H1 (cell line): ENCODE measurements around the gene CRCP. TPM values are rescaled to one million over a fixed set of nuclear protein-coding genes. Genes with fewer than 3 reads are reported as not detected.

ENCODE experiments used
- CTCF ChIA-PET: fragments of 300-600 bp; sonication (Branson Sonifier 250); formaldehyde crosslinking; loops from one replicate; lab custom pipeline; 2021; ENCODE audit not compliant: partially characterized antibody; lab: Charles Lee
- POLR2A ChIA-PET: fragments of 300-600 bp; sonication (Branson Sonifier 250); formaldehyde crosslinking; loops from one replicate; lab custom pipeline; 2021; ENCODE audit warnings: inconsistent platforms; ENCODE audit not compliant: partially characterized antibody; lab: Charles Lee
- DNase-seq, 2 experiments: peaks; one replicate each; pipeline versions ENCODE4 v3.0.0 to v3.0.0-alpha.2; 2010 to 2022; ENCODE audit warnings: low spot score in 2 of 2, low read depth in 1 of 2, mixed read lengths in 1 of 2
- FAIRE-seq: peaks from 2 replicates; lab custom pipeline; 2011; peaks lifted over from hg19 to GRCh38; lab: Jason Lieb, UNC
- H2AFZ ChIP-seq: 2 replicates; pipeline ENCODE4 v1.8.1; 2012; ENCODE audit warnings: low read length, inconsistent platforms
- H2AK5ac ChIP-seq: 2 replicates; pipeline ENCODE4 v1.6.1; 2013; ENCODE audit warnings: low read depth, low read length
- H2BK120ac ChIP-seq: replicated peaks from 2 replicates; pipeline ENCODE3; 2013; ENCODE audit warnings: low read depth, low read length, inconsistent platforms
- H2BK12ac ChIP-seq: 2 replicates; pipeline ENCODE4 v1.6.1; 2013; ENCODE audit warnings: low read depth, low read length
- H2BK15ac ChIP-seq: 2 replicates; pipeline ENCODE4 v1.6.1; 2013; ENCODE audit warnings: low read length
- H2BK20ac ChIP-seq: 2 replicates; pipeline ENCODE4 v1.6.1; 2013; ENCODE audit warnings: low read length
- H2BK5ac ChIP-seq: 2 replicates; pipeline ENCODE4 v1.6.1; 2013; ENCODE audit warnings: low read depth, low read length
- H3K14ac ChIP-seq: 2 replicates; pipeline ENCODE4 v1.6.1; 2013; ENCODE audit warnings: inconsistent platforms; ENCODE audit not compliant: insufficient read length
- H3K18ac ChIP-seq: 2 replicates; pipeline ENCODE4 v1.6.1; 2013; ENCODE audit warnings: low read length; ENCODE audit errors: extremely low read depth
- H3K23ac ChIP-seq: 2 replicates; pipeline ENCODE4 v1.6.1; 2013; ENCODE audit warnings: inconsistent platforms; ENCODE audit not compliant: insufficient read length
- H3K23me2 ChIP-seq: 2 replicates; pipeline ENCODE4 v1.6.1; 2013; ENCODE audit warnings: low read depth, low read length
- H3K27ac ChIP-seq: 2 replicates; pipeline ENCODE4 v1.6.1; 2011; ENCODE audit warnings: low read depth, low read length, inconsistent platforms
- H3K27me3 ChIP-seq, 4 experiments: replicated peaks in 1 of 4; 1 replicate in 1 of 4; 2 replicates in 3 of 4; pipeline versions ENCODE4 v1.6.1 to v1.8.1; 2011 to 2013; ENCODE audit warnings: low read length in 3 of 4, mild to moderate bottlenecking in 3 of 4, inconsistent platforms in 2 of 4, mixed read lengths in 2 of 4, moderate library complexity in 1 of 4; ENCODE audit not compliant: control insufficient read depth in 3 of 4, insufficient read depth in 3 of 4; ENCODE audit errors: extremely low read depth in 1 of 4
- H3K36me3 ChIP-seq, 4 experiments: 2 replicates each; pipeline versions ENCODE4 v1.6.1 to v1.8.1; 2011 to 2013; ENCODE audit warnings: mild to moderate bottlenecking in 4 of 4, low read length in 3 of 4, moderate library complexity in 2 of 4, control low read depth in 1 of 4, inconsistent platforms in 1 of 4; ENCODE audit not compliant: insufficient read depth in 4 of 4, control insufficient read depth in 2 of 4
- H3K4ac ChIP-seq: replicated peaks from 2 replicates; pipeline ENCODE3; 2013; ENCODE audit warnings: low read length, low read depth, mixed read lengths, inconsistent platforms; ENCODE audit not compliant: insufficient read length
- H3K4me1 ChIP-seq, 4 experiments: replicated peaks in 1 of 4; 1 replicate in 1 of 4; 2 replicates in 3 of 4; pipeline versions ENCODE4 v1.6.1 to v1.8.1; 2011 to 2013; ENCODE audit warnings: low read length in 3 of 4, inconsistent platforms in 2 of 4, mixed read lengths in 1 of 4; ENCODE audit not compliant: insufficient read depth in 4 of 4, control insufficient read depth in 3 of 4
- H3K4me2 ChIP-seq, 2 experiments: 2 replicates each; pipeline versions ENCODE4 v1.6.1 to v1.8.1; 2011 to 2013; ENCODE audit warnings: low read depth in 2 of 2, low read length in 2 of 2, control low read depth in 1 of 2, inconsistent platforms in 1 of 2, mild to moderate bottlenecking in 1 of 2; ENCODE audit not compliant: insufficient read depth in 1 of 2
- H3K4me3 ChIP-seq, 4 experiments: fragments of 200-600, 300-600 bp in 1 of 4; sonication (generic), shearing (Covaris generic), sonication (Bioruptor Twin) in 1 of 4; 2 replicates each; pipeline versions ENCODE4 v1.5.1 to v1.8.1; 2011 to 2016; ENCODE audit warnings: low read length in 4 of 4, low read depth in 3 of 4, control low read depth in 2 of 4, inconsistent platforms in 2 of 4, mild to moderate bottlenecking in 2 of 4, mixed read lengths in 1 of 4, moderate library complexity in 1 of 4; ENCODE audit not compliant: insufficient read depth in 2 of 4; ENCODE audit errors: extremely low read depth in 1 of 4
- H3K56ac ChIP-seq: replicated peaks from 2 replicates; pipeline ENCODE3; 2013; ENCODE audit warnings: low read depth, mild to moderate bottlenecking, mixed read lengths, low read length, inconsistent platforms; ENCODE audit not compliant: insufficient read length
- H3K79me1 ChIP-seq: 2 replicates; pipeline ENCODE4 v1.6.1; 2013; ENCODE audit warnings: low read depth, low read length, control low read depth
- H3K79me2 ChIP-seq, 2 experiments: 2 replicates each; pipeline versions ENCODE4 v1.6.1 to v1.8.1; 2012 to 2013; ENCODE audit warnings: low read length in 2 of 2, mild to moderate bottlenecking in 2 of 2, inconsistent platforms in 1 of 2; ENCODE audit not compliant: insufficient read depth in 2 of 2, control insufficient read depth in 1 of 2
- H3K9ac ChIP-seq, 4 experiments: replicated peaks in 1 of 4; 1 replicate in 1 of 4; 2 replicates in 3 of 4; pipeline versions ENCODE4 v1.6.1 to v1.8.1; 2011 to 2013; ENCODE audit warnings: low read depth in 3 of 4, low read length in 3 of 4, control low read depth in 2 of 4, mild to moderate bottlenecking in 2 of 4, moderate library complexity in 2 of 4, inconsistent platforms in 1 of 4; ENCODE audit errors: extremely low read depth in 1 of 4
- H3K9me3 ChIP-seq, 2 experiments: 2 replicates each; pipeline versions ENCODE4 v1.6.1 to v1.8.1; 2012 to 2013; ENCODE audit warnings: mild to moderate bottlenecking in 2 of 2, moderate library complexity in 2 of 2, control low read depth in 1 of 2, inconsistent platforms in 1 of 2, low read depth in 1 of 2, low read length in 1 of 2, mixed read lengths in 1 of 2; ENCODE audit not compliant: insufficient read depth in 2 of 2
- H4K20me1 ChIP-seq, 2 experiments: replicated peaks in 1 of 2; 2 replicates each; pipeline versions ENCODE3 to v1.8.1; 2011 to 2013; ENCODE audit warnings: inconsistent platforms in 2 of 2, low read length in 2 of 2, mild to moderate bottlenecking in 1 of 2; ENCODE audit not compliant: insufficient read depth in 2 of 2, control insufficient read depth in 1 of 2
- H4K5ac ChIP-seq: 2 replicates; pipeline ENCODE4 v1.6.1; 2013; ENCODE audit warnings: low read length, low read depth, mixed read lengths, inconsistent platforms; ENCODE audit not compliant: insufficient read length
- H4K8ac ChIP-seq: 2 replicates; pipeline ENCODE4 v1.8.0; 2013; ENCODE audit warnings: mild to moderate bottlenecking, moderate library complexity, low read length, inconsistent platforms; ENCODE audit not compliant: insufficient read depth; ENCODE audit errors: extremely low read depth
- H4K91ac ChIP-seq: replicated peaks from 2 replicates; pipeline ENCODE3; 2013; ENCODE audit warnings: low read length, mixed read lengths, inconsistent platforms; ENCODE audit not compliant: insufficient read length
- BACH1 ChIP-seq: IDR thresholded peaks from 2 replicates; pipeline ENCODE4 v1.6.1; 2012; ENCODE audit warnings: low read length, improper control_type of control experiment
- KDM5A ChIP-seq: fragments of 200-600 bp; IDR thresholded peaks from 2 replicates; pipeline ENCODE4 v1.7.1; 2012; ENCODE audit warnings: mild to moderate bottlenecking, low read length, inconsistent platforms, mixed read lengths
- RFX5 ChIP-seq: IDR thresholded peaks from 2 replicates; pipeline ENCODE4 v1.6.1; 2011; ENCODE audit warnings: low read depth, low read length, improper control_type of control experiment, borderline replicate concordance
- SIRT6 ChIP-seq: IDR thresholded peaks from one replicate; pipeline ENCODE4 v1.7.1; 2012; ENCODE audit warnings: low read length, inconsistent platforms
- SUZ12 ChIP-seq: fragments of 200-600 bp; sonication (generic); IDR thresholded peaks from 2 replicates; pipeline ENCODE4 v1.6.1; 2012; ENCODE audit warnings: mild to moderate bottlenecking, inconsistent platforms, low read length, moderate library complexity, mixed read lengths
- WGBS, 2 experiments: shearing (Covaris generic) in 1 of 2; methylation state at CpG; one replicate each; pipeline versions ENCODE4 v1.1.6 to v1.1.7; 2013 to 2015; ENCODE audit warnings: low lambda C conversion rate in 2 of 2, mixed read lengths in 2 of 2, inconsistent platforms in 1 of 2, low coverage in 1 of 2, missing lambda C conversion rate in 1 of 2; ENCODE audit not compliant: insufficient replicate concordance in 2 of 2, insufficient coverage in 1 of 2, insufficient read length in 1 of 2; ENCODE audit errors: extremely low coverage in 1 of 2, missing lambda C conversion rate in 1 of 2; 5-methylcytosine and 5-hydroxymethylcytosine counted together
- polyA plus RNA-seq, 7 experiments: library from polyadenylated mRNA; depleted of rRNA in 3 of 7; stranded (reverse) in 5 of 7; unstranded in 2 of 7; fragments of >200 nt in 5 of 7; fragments of 200-250 nt in 2 of 7; gene quantifications; 1 replicate in 5 of 7; 2 replicates in 1 of 7; 4 replicates in 1 of 7; pipeline versions ENCODE4 v1.2.1 to v1.2.3, GENCODE V29; 2011 to 2013; ENCODE audit warnings: missing spikeins in 2 of 7, mixed read lengths in 2 of 7
- total RNA-seq: library from RNA; stranded (reverse); fragmentation: NEBNext Ultra II Directional; extraction: Animal tissue kit (Norgen Biotek cat#: 25700); gene quantifications from 2 replicates; pipeline ENCODE4 v1.2.1, GENCODE V29; 2021
- TF ChIP-seq, protein P1 (sequence below): IDR thresholded peaks from 2 replicates; pipeline ENCODE4 v1.6.1; 2012; ENCODE audit warnings: inconsistent platforms

CRCP gene
- total and polyA plus RNA-seq, 2 of the 8 experiments (the other 6 are each of a cell fraction or from before 2014, with no cell fraction given) = 15.0 to 29.3 TPM

DNA sequence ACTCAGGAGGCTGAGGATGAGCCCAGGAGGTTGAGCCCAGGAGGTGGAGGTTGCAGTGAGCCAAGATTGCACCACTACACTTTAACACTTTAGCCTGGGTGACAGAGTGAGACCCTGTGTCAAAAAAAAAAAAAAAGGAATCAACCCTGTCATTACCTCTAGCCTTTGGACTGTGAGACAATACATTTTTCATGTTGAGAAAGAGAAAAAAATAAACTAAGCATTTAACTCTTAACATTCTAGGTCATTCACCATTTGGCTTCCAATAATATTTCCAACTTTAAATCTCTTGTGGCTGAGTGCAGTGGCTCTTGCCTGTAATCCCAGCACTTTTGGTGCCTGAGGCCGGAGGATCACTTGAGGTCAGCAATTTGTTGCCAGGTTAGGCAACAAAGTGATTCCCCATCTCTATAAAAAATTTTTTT, 48.6 kb downstream of the CRCP start:
- CTCF ChIA-PET = no interaction called here
- Histone ChIP-seq H4K91ac (no peak overlapping the region), H2BK120ac (no peak overlapping the region), H3K79me1 (no peaks in the 10 kb centered on the region), H3K36me3 (peaks cover 0 to 4% (median 1%) of the 10 kb centered on the region in 4 experiments; a peak in 3 of 8 replicates), H2AK5ac (no peak overlapping the region), H3K4me1 (no peaks in the 10 kb centered on the region), H3K27ac (no peak overlapping the region), H3K79me2 (no peaks in the 10 kb centered on the region), H3K4ac (no peak overlapping the region), H2BK5ac (no peak overlapping the region), H2BK12ac (no peak overlapping the region), H2AFZ (no peak overlapping the region), H3K18ac (no peak overlapping the region), H3K27me3 (no peaks in the 10 kb centered on the region), H3K9ac (no peak overlapping the region), H4K5ac (no peak overlapping the region), H2BK15ac (no peak overlapping the region), H4K8ac (no peak overlapping the region), H3K23ac (no peak overlapping the region), H4K20me1 (no peaks in the 10 kb centered on the region), H3K4me2 (no peak overlapping the region), H3K9me3 (no peaks in the 10 kb centered on the region), H3K56ac (no peak overlapping the region), H3K4me3 (no peak overlapping the region), H3K14ac (no peak overlapping the region), H3K23me2 (no peaks in the 10 kb centered on the region), H2BK20ac (no peak overlapping the region)
- FAIRE-seq (no peak), DNase-seq (no peak)
- 86% methylated on average over 1 of the region's 1 CpG; no CpG with 5 or more reads in 1 of the 2 experiments for WGBS, 2 experiments
- POLR2A ChIA-PET = no interaction called here
- TF ChIP-seq, protein P1, sequence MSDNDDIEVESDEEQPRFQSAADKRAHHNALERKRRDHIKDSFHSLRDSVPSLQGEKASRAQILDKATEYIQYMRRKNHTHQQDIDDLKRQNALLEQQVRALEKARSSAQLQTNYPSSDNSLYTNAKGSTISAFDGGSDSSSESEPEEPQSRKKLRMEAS = no peak
- no peak for TF ChIP-seq SIRT6
- TF ChIP-seq SUZ12 = no peak
- TF ChIP-seq BACH1 = no peak
- no peak for TF ChIP-seq RFX5
- TF ChIP-seq KDM5A = no peak
